EL (cell line): ENCODE data around the gene OR2T2.
"Not testable (repeated sequence)": the region's sequence is repeated elsewhere in the genome, so short reads cannot be mapped to it uniquely, and the experiment has no call there.

Experiments used
- DNase-seq: peaks from one replicate; pipeline ENCODE4 v3.0.0-alpha.2; 2016

The OR2T2 gene

DNA sequence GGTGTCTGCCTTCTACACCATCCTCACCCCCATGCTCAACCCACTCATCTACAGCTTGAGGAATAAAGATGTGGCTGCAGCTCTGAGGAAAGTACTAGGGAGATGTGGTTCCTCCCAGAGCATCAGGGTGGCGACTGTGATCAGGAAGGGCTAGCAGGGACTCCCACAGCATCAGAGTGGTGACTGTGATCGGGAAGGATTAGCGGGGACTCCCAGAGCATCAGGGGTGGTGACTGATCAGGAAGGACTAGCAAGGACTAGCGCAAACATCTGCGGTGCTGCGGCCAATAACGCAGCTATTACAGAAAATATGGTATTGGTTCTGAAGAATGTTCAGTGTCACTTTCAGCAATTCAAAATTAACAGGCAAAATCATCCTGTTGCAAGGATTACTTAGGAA is 8.2 kb downstream of the OR2T2 start:
- DNase-seq, result not testable (repeated sequence)

DNA sequence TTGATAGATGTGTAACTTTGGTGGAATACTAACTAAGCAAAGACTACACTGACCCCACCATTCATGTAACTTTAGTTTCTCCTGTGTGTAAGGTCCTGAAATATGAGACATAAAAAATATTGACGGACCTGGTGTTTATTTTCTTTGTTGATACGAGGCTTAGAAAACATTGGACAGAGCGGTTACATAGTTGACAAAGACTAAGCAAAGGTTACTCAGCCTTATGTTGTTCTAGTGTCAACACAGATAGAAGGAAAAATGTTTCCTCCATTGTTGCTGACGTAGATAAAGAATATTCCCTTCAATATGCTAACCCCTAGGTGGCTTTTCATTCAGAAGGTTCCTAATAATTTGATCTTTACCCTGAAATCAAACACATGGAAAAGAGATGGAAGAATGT is 9.6 kb downstream of the OR2T2 start:
- DNase-seq, result not testable (repeated sequence)

DNA sequence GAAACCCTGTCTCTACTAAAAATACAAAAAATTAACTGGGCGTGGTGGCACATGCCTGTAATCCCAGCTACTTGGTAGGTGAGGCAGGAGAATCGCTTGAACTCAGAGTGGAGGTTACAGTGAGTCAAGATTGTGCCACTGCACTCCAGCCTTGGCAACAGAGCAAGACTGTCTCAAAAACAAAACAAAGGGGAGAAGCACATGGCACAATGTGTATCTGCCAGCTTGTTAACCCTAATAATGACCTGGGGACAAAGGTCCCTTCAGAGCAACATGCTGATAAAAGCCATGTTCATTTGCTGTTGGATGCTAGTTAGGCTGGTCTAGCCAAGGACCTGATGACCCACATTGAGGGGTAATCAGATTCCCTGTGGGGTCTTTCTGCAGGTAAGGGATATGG is 11.2 kb downstream of the OR2T2 start:
- DNase-seq, result not testable (repeated sequence)

DNA sequence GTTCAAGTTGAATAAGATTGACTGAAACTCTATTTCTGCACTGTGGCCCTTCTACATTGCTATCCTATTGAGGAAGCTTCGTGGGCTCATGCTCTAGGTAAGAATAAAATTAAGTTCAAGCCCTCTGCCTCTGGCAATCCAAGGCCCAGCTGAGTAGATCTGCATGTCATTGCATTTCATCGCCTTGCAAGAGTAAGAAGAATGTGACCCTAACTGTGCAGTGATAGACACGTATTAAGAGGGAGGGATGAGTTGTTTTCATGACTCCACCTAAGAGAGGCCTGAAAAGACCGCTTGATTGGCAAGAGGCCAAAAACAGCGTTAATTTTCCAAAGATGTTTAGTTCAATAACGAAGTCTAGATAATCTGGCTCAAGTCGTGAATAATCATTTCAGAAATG is 13.7 kb downstream of the OR2T2 start:
- not testable (repeated sequence) for DNase-seq

DNA sequence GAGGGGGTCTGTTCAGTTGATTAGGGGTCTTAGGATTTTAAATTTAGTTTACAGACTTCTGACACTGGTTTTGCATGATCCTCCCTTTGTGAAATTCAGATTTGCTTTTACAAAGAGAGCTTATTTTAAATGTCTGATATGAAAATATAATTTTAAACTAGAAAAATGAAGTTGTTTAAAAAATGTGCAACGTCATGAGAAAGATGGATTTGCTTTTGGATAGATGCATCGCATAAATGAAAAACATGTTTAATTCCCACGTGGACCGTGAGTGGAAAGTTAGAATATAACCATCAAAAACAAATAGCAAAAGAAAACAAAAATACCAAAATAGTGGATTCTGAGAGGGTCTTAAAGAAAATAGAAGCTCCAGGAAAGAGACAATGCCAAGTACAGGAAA is 25.7 kb downstream of the OR2T2 start:
- DNase-seq, result no peak

DNA sequence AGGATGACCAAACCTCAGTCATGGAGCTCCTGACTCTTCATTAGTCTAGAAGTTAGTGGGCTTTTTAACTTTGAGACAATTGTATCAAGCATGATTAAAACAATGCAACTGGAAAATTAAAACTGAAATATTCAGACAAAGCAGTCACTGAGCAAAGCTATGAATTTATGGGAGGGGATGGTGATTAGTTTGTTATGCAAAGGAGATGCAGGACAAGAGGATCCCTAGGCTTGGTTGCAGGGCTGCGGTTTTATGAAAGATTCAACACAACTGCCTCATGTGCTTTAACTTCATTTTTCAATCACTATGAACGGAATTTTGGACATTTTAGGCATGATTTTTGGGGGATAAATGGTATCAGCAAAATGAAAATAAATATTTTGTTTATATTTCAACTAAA is 26.7 kb downstream of the OR2T2 start:
- DNase-seq, result not testable (repeated sequence)

DNA sequence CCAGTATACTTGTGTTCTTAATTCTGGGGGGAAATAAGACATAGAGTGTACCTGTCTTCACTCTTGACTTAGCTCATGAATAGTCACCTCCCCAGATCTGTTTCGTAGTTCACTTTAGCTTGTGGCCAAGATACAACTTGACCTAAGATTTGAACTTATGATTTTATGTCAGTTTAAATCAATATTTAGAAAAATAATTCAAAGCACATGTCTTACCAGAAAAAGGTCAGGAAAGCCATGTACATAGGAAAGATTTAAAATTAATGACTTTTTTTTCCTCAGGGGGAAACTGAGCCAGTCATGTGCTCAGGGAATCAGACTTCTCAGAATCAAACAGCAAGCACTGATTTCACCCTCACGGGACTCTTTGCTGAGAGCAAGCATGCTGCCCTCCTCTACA is 27.6 kb downstream of the OR2T2 start, which contains the start of gene OR2T3:
Gene OR2T3 (plus strand): TSS at position 301 of the 400 bp plus-strand sequence. CDS start 0 bp downstream, at position 301.
- not testable (repeated sequence) for DNase-seq

DNA sequence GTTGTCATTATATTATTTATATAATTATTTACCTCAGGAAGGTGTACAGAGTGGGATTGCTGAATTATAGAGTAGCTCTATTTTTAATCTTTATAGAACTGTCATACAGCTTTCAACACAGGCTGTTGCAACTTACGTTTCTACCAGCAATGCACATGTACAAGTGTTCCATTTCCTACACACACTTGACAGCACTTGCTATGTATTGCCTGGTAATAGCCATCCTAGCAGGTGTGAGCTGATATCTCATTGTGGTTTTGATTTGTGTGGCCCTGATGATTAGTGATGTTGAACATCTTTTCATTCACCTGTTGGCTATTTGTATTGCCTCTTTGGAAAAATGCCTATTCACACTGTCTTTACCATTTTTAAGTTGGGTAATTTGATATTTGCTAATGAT is 30.2 kb downstream of the OR2T2 start:
- DNase-seq, result not testable (repeated sequence)

DNA sequence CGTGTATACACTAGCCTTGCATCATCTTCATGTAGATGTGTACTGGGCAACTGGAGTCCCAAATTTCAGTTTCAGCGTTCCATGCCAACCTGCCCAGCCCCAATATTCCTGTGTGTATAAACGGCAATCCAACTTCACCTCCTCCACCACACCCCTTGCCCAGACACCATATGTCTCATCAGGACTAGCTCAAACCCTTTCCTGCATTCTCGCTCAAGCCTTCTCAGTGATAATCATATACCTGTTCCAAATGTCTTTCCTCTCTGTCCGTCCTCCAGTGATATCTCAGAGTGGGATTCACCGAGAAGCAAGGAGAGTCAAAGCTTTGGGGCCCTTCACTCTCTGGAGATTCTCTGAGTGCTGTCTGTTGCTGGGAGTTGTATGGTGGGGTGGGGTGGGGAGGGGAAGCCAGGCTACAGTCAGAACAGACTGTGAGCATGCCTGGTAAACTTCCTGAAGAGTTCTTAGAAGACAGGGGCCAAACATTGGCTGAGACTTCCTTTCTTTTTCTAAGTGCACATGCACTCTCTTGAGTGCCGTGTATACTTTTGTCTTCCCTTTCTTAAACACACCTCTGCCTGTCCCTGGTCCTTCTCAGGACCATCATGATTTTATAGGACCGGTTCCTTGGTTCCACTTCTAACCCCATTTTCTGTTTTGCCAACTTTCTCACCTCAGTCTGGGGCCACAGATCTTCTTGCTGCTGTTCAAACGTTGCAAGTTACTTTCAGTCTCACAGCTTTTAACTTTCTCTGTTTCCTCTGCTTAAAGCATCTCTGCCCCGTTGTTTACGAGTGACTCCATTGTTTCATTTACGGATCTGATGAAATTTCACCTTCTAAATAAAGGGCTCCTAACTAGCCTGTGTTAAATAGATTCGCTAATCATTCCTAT is 36.5 kb downstream of the OR2T2 start:
- DNase-seq, result not testable (repeated sequence)

DNA sequence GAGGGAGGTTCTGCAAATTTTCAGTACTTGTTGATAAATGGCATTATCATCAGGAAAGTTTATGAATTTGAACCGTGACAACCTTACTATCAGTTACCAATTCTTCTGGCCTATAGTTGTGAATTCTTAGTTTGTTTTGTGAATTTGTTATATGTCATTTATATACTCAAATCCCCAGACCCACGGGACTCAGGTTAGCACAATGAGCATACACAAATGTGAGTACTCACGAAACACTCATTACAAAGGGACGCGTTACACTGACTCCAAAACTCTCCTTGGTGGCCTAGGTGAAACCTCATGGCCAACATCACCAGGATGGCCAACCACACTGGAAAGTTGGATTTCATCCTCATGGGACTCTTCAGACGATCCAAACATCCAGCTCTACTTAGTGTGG is 42.9 kb downstream of the OR2T2 start, which contains the start of gene OR2T5:
Gene OR2T5 (plus strand): TSS at position 301 of the 400 bp plus-strand sequence. CDS start 0 bp downstream, at position 301.
- not testable (repeated sequence) for DNase-seq

DNA sequence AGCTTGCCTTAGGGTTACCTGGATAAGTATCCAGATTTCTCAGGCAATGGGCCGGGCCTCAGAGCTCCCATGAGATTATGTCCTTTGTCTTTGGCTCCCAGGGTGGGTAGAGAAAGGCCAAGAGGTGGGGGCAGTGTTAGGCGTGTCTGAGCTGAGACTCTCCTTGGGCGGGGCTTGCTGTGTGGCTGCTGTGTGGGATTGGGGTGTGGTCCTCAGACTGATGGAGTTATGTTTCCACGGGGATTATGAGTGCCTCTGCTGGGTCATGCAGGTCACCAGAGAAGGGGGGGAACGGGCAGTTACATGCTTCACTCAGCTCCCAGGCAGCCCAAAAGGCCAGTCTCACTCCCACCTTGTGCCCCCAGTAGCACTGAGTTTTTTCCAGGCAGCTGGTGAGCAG is 51.2 kb downstream of the OR2T2 start:
- not testable (repeated sequence) for DNase-seq

DNA sequence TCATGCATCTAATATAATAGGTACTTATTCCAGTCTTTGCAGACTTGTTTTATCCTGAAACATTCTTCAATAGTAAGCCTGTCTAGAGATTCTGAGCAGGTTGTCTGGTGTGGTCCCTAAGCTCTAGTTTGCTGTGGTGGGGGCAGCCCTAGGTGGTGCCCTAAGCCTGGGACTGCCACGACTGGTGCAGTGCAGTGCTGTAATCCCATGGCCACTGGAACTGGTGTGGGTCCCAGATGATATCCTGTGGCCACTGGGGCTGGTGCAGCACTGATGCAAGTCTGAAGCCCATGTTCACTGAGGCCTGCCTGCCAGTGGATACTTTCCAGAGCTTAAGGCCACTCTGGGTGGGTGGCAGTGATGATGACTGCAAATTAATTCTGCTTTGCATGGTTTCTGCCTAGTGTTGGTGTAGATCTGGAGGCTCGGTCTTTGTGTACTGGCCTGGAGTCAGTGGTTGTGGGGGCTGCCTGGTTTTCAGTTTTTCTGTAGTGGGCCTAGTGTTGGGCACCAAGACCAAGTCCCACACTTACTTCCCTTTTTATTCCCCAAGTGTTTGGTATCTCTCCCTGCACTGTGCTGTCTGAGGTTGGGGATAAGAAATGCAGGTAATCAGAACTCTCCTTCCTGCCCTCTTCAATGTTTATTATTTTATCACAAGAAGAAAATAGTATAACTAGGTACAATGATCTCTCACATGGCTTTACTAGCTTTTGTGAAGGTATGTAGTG is 55.0 kb downstream of the OR2T2 start:
- DNase-seq, result not testable (repeated sequence)
